Vagina (tissue), 2 donors: Measurements from ENCODE around the gene CD4.

ENCODE experiments used
- CTCF ChIP-seq, 3 experiments: fragments of 450-650 bp in 2 of 3; fragments of 200-600 bp in 1 of 3; sonication (generic) in 1 of 3; IDR thresholded peaks; one replicate each; pipeline ENCODE4 v1.5.1; 2017 to 2019; ENCODE audit warnings: antibody characterized with exemption in 3 of 3, mild to moderate bottlenecking in 2 of 3, moderate library complexity in 2 of 3
- POLR2A ChIP-seq, 2 donors: fragments of 450-650 bp; IDR thresholded peaks; one replicate each; pipeline ENCODE4 v1.6.1; 2017; ENCODE audit warnings: antibody characterized with exemption in 2 of 2, mild to moderate bottlenecking in 2 of 2, moderate library complexity in 2 of 2
- POLR2AphosphoS5 ChIP-seq, 2 donors: sonication (generic); formaldehyde crosslinking; IDR thresholded peaks; one replicate each; pipeline ENCODE4 v1.9.0; 2017; ENCODE audit warnings: antibody characterized with exemption in 2 of 2, mild to moderate bottlenecking in 2 of 2, low read depth in 1 of 2; ENCODE audit not compliant: insufficient read depth in 1 of 2

- TF ChIP-seq CTCF (IDR thresholded peaks at IDR 0.05) (no peak), POLR2A (IDR thresholded peaks at IDR 0.05) (no peak), POLR2AphosphoS5 (IDR thresholded peaks at IDR 0.05; ENCODE audit: insufficient read depth in 1 of 2, low read depth in 1 of 2) (no peak)
These were observed 66.0 kb downstream of the CD4 start for GRCh38 chr12:6855322-6855721.
